Activated CD4-positive, alpha-beta T cell treated with anti-CD3 and anti-CD28 coated beads, Interleukin-2, amount 50 U/mL, for 16 hours (primary cell): ENCODE results near the gene LSP1.
A peak's percentile ranks its signal among the peaks of the same experiment; 100 is the strongest.

Source experiments
- DNase-seq: peaks from one replicate; pipeline ENCODE4 v3.0.0-alpha.2; 2020

The LSP1 gene

GRCh38 chr11:1851468-1852180 lies 1.3 kb upstream of the LSP1 start:
- DNase-seq, result no peak

- no peak for DNase-seq
These were observed 510 bp upstream of the LSP1 start for GRCh38 chr11:1852271-1852876.

GRCh38 chr11:1853376-1854131 lies 670 bp downstream of the LSP1 start:
- no peak for DNase-seq

GRCh38 chr11:1854132-1854948 lies 1.5 kb downstream of the LSP1 start:
- DNase-seq, result peak; percentile 29

GRCh38 chr11:1854949-1855885 lies 2.3 kb downstream of the LSP1 start:
- peak; percentile 77 for DNase-seq

- DNase-seq, result no peak
These were observed 3.0 kb downstream of the LSP1 start for GRCh38 chr11:1855886-1856265.

GRCh38 chr11:1856306-1857005 lies 3.6 kb downstream of the LSP1 start:
- DNase-seq, result no peak

- DNase-seq, result no peak
These were observed 4.2 kb downstream of the LSP1 start for GRCh38 chr11:1857064-1857463.

- DNase-seq, result no peak
These were observed 5.3 kb downstream of the LSP1 start for GRCh38 chr11:1858154-1858553.

GRCh38 chr11:1858576-1858975 lies 5.7 kb downstream of the LSP1 start:
- DNase-seq, result no peak

GRCh38 chr11:1859004-1859403 lies 6.1 kb downstream of the LSP1 start:
- DNase-seq, result no peak

- DNase-seq, result no peak
These were observed 7.2 kb downstream of the LSP1 start for GRCh38 chr11:1860108-1860507.

GRCh38 chr11:1861435-1862411 lies 8.8 kb downstream of the LSP1 start:
- no peak for DNase-seq

GRCh38 chr11:1862588-1863351 lies 9.9 kb downstream of the LSP1 start:
- DNase-seq, result no peak

- no peak for DNase-seq
These were observed 10.7 kb downstream of the LSP1 start for GRCh38 chr11:1863352-1864216.

- no peak for DNase-seq
These were observed 11.3 kb downstream of the LSP1 start for GRCh38 chr11:1864231-1864630.

- DNase-seq, result no peak
These were observed 12.2 kb downstream of the LSP1 start for GRCh38 chr11:1864831-1865665.
